Osteoblast (primary cell): ENCODE results near the gene ECE2. TPM values are rescaled to one million over a fixed set of nuclear protein-coding genes. Genes with fewer than 3 reads are reported as not detected.

Experiments
- DNase-seq: peaks from one replicate; pipeline ENCODE4 v3.0.0; 2011; ENCODE audit warnings: low spot score, mixed read lengths; ENCODE audit not compliant: insufficient read length; ENCODE audit errors: missing footprints
- H2AFZ ChIP-seq: 2 replicates; pipeline ENCODE4 v1.6.0; 2011; ENCODE audit warnings: mild to moderate bottlenecking, low read length
- H3K27ac ChIP-seq: 2 replicates; pipeline ENCODE4 v1.5.1; 2011; ENCODE audit warnings: mild to moderate bottlenecking, low read depth, low read length, moderate library complexity
- H3K27me3 ChIP-seq: 2 replicates; pipeline ENCODE4 v1.6.0; 2012; ENCODE audit warnings: mild to moderate bottlenecking, control low read depth, inconsistent platforms, low read length, moderate library complexity; ENCODE audit not compliant: insufficient read depth
- H3K36me3 ChIP-seq: 2 replicates; pipeline ENCODE4 v1.5.1; 2011; ENCODE audit warnings: mild to moderate bottlenecking, low read length, control low read depth, moderate library complexity; ENCODE audit not compliant: insufficient read depth
- H3K4me1 ChIP-seq: 2 replicates; pipeline ENCODE4 v1.5.1; 2011; ENCODE audit warnings: mild to moderate bottlenecking, low read length, control low read depth, moderate library complexity; ENCODE audit not compliant: insufficient read depth
- H3K4me2 ChIP-seq: 2 replicates; pipeline ENCODE4 v1.6.0; 2011; ENCODE audit warnings: mild to moderate bottlenecking, low read length; ENCODE audit not compliant: insufficient read depth
- H3K4me3 ChIP-seq: fragments of 200-600 bp; sonication (generic); 3 replicates; pipeline ENCODE4 v1.5.1; 2012; ENCODE audit warnings: mild to moderate bottlenecking, low read length, inconsistent platforms; ENCODE audit not compliant: insufficient read depth
- H3K79me2 ChIP-seq: 2 replicates; pipeline ENCODE4 v1.6.0; 2012; ENCODE audit warnings: mild to moderate bottlenecking, low read length, control low read depth, inconsistent platforms; ENCODE audit not compliant: insufficient read depth
- H3K9me3 ChIP-seq: 2 replicates; pipeline ENCODE4 v1.5.1; 2011; ENCODE audit warnings: low read depth, low read length, control low read depth
- H4K20me1 ChIP-seq: 2 replicates; pipeline ENCODE4 v1.6.0; 2012; ENCODE audit warnings: mild to moderate bottlenecking, low read length, control low read depth; ENCODE audit not compliant: insufficient read depth
- total RNA-seq: library from RNA; depleted of rRNA; stranded (reverse); fragments of >200 nt; gene quantifications from 2 replicates; pipeline ENCODE4 v1.2.3, GENCODE V29; 2012
- TF ChIP-seq, protein P1 (sequence below): IDR thresholded peaks from 2 replicates; pipeline ENCODE4 v1.5.1; 2011; ENCODE audit warnings: mild to moderate bottlenecking, low read depth, low read length, moderate library complexity; ENCODE audit errors: extremely low read depth

The ECE2 gene
- total RNA-seq, 1 donor: not detected

DNA sequence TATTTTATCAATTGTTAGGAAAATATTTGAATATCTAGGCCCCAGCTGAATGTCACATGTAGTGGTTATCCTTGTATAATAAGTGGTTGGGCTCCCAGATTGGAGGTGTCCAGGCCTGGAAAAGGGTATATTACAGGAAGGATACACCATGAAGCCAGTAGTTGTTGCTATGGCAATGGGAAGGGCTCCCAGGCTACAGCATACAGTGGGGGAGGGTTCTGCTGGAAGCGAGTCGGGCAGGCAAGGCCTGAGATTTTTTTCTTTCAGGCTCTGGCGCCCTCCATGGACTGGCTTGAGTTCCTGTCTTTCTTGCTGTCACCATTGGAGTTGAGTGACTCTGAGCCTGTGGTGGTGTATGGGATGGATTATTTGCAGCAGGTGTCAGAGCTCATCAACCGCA, 8.9 kb downstream of the ECE2 start:
- no peaks in the 10 kb centered on the region for H3K79me2 ChIP-seq
- no peak overlapping the region for H3K27ac ChIP-seq
- H3K4me3 ChIP-seq: no peak overlapping the region
- H3K27me3 ChIP-seq: peaks cover 15% of the 10 kb centered on the region
- no peaks in the 10 kb centered on the region for H3K4me1 ChIP-seq
- DNase-seq: peak; percentile 96
- H3K36me3 ChIP-seq: no peaks in the 10 kb centered on the region
- H2AFZ ChIP-seq: no peak overlapping the region
- H3K4me2 ChIP-seq: no peak overlapping the region
- no peaks in the 10 kb centered on the region for H3K9me3 ChIP-seq
- TF ChIP-seq, protein P1, sequence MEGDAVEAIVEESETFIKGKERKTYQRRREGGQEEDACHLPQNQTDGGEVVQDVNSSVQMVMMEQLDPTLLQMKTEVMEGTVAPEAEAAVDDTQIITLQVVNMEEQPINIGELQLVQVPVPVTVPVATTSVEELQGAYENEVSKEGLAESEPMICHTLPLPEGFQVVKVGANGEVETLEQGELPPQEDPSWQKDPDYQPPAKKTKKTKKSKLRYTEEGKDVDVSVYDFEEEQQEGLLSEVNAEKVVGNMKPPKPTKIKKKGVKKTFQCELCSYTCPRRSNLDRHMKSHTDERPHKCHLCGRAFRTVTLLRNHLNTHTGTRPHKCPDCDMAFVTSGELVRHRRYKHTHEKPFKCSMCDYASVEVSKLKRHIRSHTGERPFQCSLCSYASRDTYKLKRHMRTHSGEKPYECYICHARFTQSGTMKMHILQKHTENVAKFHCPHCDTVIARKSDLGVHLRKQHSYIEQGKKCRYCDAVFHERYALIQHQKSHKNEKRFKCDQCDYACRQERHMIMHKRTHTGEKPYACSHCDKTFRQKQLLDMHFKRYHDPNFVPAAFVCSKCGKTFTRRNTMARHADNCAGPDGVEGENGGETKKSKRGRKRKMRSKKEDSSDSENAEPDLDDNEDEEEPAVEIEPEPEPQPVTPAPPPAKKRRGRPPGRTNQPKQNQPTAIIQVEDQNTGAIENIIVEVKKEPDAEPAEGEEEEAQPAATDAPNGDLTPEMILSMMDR: peak; percentile 59
- no peaks in the 10 kb centered on the region for H4K20me1 ChIP-seq

DNA sequence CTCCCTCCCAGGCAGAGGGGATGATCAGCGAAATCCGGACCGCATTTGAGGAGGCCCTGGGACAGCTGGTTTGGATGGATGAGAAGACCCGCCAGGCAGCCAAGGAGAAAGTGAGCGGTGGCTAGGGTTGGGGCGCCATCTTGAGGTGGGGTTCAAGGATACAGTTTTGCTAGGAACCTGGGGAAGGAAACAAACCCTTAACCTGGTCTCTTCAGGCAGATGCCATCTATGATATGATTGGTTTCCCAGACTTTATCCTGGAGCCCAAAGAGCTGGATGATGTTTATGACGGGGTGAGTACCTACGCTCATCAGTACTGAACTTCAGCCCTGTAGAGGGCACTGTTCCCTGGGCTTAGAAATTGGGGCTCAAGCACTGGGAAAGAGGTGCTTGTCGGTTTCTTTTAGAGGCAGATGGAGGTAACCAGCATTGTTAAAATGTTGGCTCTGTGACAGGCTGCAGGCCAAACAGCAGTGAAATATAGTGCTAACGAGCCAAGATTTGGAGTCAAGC, 13.7 kb downstream of the ECE2 start:
- no peaks in the 10 kb centered on the region for H3K79me2 ChIP-seq
- H3K4me3 ChIP-seq: no peak overlapping the region
- H3K27me3 ChIP-seq: peaks cover 20% of the 10 kb centered on the region
- TF ChIP-seq, protein P1: peak; percentile 82
- H4K20me1 ChIP-seq: no peaks in the 10 kb centered on the region
- H3K4me1 ChIP-seq: no peaks in the 10 kb centered on the region
- peak; percentile 92 for DNase-seq
- no peak overlapping the region for H3K4me2 ChIP-seq
- H2AFZ ChIP-seq: peak overlapping the region; percentile 29
- H3K36me3 ChIP-seq: no peaks in the 10 kb centered on the region
- no peaks in the 10 kb centered on the region for H3K9me3 ChIP-seq
- no peak overlapping the region for H3K27ac ChIP-seq

GRCh38 chr3:184290331-184290730, 14.5 kb downstream of the ECE2 start:
- DNase-seq: no peak
- Histone ChIP-seq H4K20me1 (no peaks in the 10 kb centered on the region), H3K27ac (no peak overlapping the region), H3K27me3 (peaks cover 20% of the 10 kb centered on the region), H3K79me2 (no peaks in the 10 kb centered on the region), H2AFZ (no peak overlapping the region), H3K4me2 (no peak overlapping the region), H3K9me3 (no peaks in the 10 kb centered on the region), H3K36me3 (no peaks in the 10 kb centered on the region), H3K4me1 (no peaks in the 10 kb centered on the region), H3K4me3 (no peak overlapping the region)
- TF ChIP-seq, protein P1: no peak

DNA sequence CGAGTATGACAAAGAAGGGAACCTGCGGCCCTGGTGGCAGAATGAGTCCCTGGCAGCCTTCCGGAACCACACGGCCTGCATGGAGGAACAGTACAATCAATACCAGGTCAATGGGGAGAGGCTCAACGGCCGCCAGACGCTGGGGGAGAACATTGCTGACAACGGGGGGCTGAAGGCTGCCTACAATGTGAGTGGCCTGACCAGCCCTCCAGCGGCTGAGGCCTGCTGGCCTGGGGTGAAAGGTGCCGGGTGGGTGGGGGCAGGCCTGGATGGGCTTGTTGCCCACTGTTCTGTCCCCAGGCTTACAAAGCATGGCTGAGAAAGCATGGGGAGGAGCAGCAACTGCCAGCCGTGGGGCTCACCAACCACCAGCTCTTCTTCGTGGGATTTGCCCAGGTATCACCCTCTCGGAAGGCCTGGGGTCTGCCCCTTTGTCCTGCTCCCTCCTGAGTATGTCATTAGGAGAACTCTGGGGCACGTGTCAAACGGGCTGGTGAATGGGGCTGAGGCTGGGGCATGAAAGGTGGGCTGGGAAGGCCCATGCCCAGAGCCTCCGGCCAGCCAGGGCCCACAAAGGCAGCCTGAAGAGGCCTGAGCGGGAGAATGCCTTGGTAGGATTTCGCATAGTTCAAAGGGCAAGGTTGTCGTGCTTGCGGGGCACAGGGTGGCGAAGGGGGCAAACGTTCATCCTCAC, 15.4 kb downstream of the ECE2 start:
- Histone ChIP-seq H3K27ac (no peak overlapping the region), H3K27me3 (peaks cover 14% of the 10 kb centered on the region), H3K79me2 (no peaks in the 10 kb centered on the region), H2AFZ (no peak overlapping the region), H3K9me3 (no peaks in the 10 kb centered on the region), H3K4me3 (no peak overlapping the region), H3K4me2 (no peak overlapping the region), H4K20me1 (no peaks in the 10 kb centered on the region), H3K36me3 (no peaks in the 10 kb centered on the region), H3K4me1 (no peaks in the 10 kb centered on the region)
- TF ChIP-seq, protein P1: no peak
- DNase-seq: peak; percentile 55
